NCI-H2196 treated with DMSO at 0.1 percent for 48 hours (cell line): ENCODE data around the gene LAMA2.

ENCODE experiments used
- DNase-seq: peaks from one replicate; lab custom pipeline; 2025; ENCODE audit not compliant: unreplicated experiment; lab: John Stamatoyannopoulos, UW

The LAMA2 gene

GRCh38 chr6:129429956-129430355, 547.0 kb downstream of the LAMA2 start:
- DNase-seq, result no peak

GRCh38 chr6:129432738-129433137, 549.8 kb downstream of the LAMA2 start:
- DNase-seq, result no peak

GRCh38 chr6:129434091-129434490, 551.2 kb downstream of the LAMA2 start:
- no peak for DNase-seq

GRCh38 chr6:129440691-129441090, 557.8 kb downstream of the LAMA2 start:
- DNase-seq, result no peak

- no peak for DNase-seq
Observed at GRCh38 chr6:129444683-129445082, 561.7 kb downstream of the LAMA2 start.

- DNase-seq, result no peak
Observed at GRCh38 chr6:129446272-129447197, 563.6 kb downstream of the LAMA2 start.

- no peak for DNase-seq
Observed at GRCh38 chr6:129447198-129447565, 564.2 kb downstream of the LAMA2 start.

- DNase-seq, result no peak
Observed at GRCh38 chr6:129448965-129449364, 566.0 kb downstream of the LAMA2 start.

GRCh38 chr6:129451187-129451586, 568.2 kb downstream of the LAMA2 start:
- DNase-seq, result no peak

- no peak for DNase-seq
Observed at GRCh38 chr6:129453073-129453472, 570.1 kb downstream of the LAMA2 start.

GRCh38 chr6:129454488-129454887, 571.5 kb downstream of the LAMA2 start:
- DNase-seq, result no peak

- no peak for DNase-seq
Observed at GRCh38 chr6:129455126-129455769, 572.3 kb downstream of the LAMA2 start.

- DNase-seq, result no peak
Observed at GRCh38 chr6:129460221-129460620, 577.3 kb downstream of the LAMA2 start.

- no peak for DNase-seq
Observed at GRCh38 chr6:129469070-129469662, 586.2 kb downstream of the LAMA2 start.

- DNase-seq, result no peak
Observed at GRCh38 chr6:129472239-129472638, 589.3 kb downstream of the LAMA2 start.

GRCh38 chr6:129473546-129473945, 590.6 kb downstream of the LAMA2 start:
- DNase-seq, result no peak

- no peak for DNase-seq
Observed at GRCh38 chr6:129475477-129476247, 592.7 kb downstream of the LAMA2 start.

- no peak for DNase-seq
Observed at GRCh38 chr6:129476248-129476564, 593.3 kb downstream of the LAMA2 start.

- DNase-seq, result no peak
Observed at GRCh38 chr6:129476810-129477209, 593.9 kb downstream of the LAMA2 start.

- DNase-seq, result no peak
Observed at GRCh38 chr6:129478379-129478778, 595.4 kb downstream of the LAMA2 start.

- DNase-seq, result no peak
Observed at GRCh38 chr6:129481706-129482105, 598.8 kb downstream of the LAMA2 start.
